HL-60 (cell line): Measurements from ENCODE around the gene PLOD3.

Source experiments
- DNase-seq, 2 experiments: peaks; one replicate each; pipeline ENCODE4 v3.0.0-alpha.2; 2010 to 2020; ENCODE audit warnings: low read depth in 1 of 2, low spot score in 1 of 2
- H3K27ac ChIP-seq: fragments of 250-450 bp; sonication (Bioruptor Pico); replicated peaks from 2 replicates; pipeline ENCODE4 v1.5.1; 2020; ENCODE audit warnings: mild to moderate bottlenecking, moderate library complexity
- H3K27me3 ChIP-seq: fragments of 250-450 bp; sonication (Bioruptor Pico); 2 replicates; pipeline ENCODE4 v1.5.1; 2021; ENCODE audit warnings: mild to moderate bottlenecking, moderate library complexity; ENCODE audit not compliant: insufficient read depth, poor library complexity, severe bottlenecking
- H3K4me3 ChIP-seq: replicated peaks from 2 replicates; pipeline ENCODE4 v1.5.1; 2011; ENCODE audit warnings: mild to moderate bottlenecking, control low read depth, low read length; ENCODE audit not compliant: insufficient read depth
- CTCF ChIP-seq: IDR thresholded peaks from one replicate; pipeline ENCODE4 v1.5.1; 2011; ENCODE audit warnings: low read length, control low read depth, inconsistent platforms; ENCODE audit not compliant: insufficient read depth
- GABPA ChIP-seq: IDR thresholded peaks from 2 replicates; pipeline ENCODE4 v1.6.1; 2012; ENCODE audit warnings: low read depth
- POLR2AphosphoS5 ChIP-seq: IDR thresholded peaks from 2 replicates; pipeline ENCODE4 v1.6.1; 2012; ENCODE audit warnings: low read depth
- REST ChIP-seq: IDR thresholded peaks from 2 replicates; pipeline ENCODE4 v1.6.1; 2012; ENCODE audit warnings: low read depth; ENCODE audit not compliant: insufficient replicate concordance
- SPI1 ChIP-seq: IDR thresholded peaks from 2 replicates; pipeline ENCODE4 v1.6.1; 2012; ENCODE audit warnings: low read depth, mild to moderate bottlenecking, borderline replicate concordance

PLOD3 gene

DNA sequence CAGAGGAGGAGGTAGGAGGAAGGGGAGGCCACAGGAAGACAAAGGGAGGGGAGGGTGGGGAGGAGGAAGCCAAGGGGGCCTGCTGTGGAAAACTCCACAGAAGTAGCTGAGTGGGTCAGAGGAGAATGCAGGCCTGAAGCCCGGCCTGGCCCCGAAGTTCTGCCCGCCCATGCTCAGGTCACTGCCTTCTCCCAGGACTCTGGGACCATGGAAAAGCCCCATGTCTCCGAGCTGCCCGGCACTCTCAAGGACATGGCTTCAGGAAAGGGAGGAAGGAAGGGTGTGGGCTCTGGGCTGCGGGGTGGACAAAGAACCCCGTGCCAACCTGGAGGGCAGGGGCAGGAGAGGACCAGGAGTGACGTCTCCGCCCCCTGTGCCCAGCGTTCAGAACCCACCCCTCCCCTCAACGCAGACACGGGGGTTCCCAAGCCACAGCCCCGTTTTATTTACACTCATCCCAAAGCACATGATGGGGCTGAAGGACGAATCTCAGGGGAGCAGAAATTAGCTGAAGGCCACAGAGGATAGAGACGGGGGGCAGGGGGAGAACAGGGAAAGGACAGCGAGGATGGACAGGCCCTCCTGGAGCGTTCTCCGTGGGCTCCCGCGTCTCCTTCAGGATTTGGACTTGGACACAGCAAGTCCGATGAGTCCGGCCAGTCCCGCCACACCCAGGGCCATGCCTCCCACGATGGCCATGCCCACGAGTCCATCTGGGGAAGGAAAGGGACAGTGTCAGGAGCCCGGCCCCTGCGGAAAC is 22.0 kb upstream of the PLOD3 start:
- DNase-seq, result no peak
- Histone ChIP-seq H3K27me3 (no peaks in the 10 kb centered on the region), H3K27ac (peak overlapping the region; percentile 36), H3K4me3 (no peak overlapping the region)
- no peak for TF ChIP-seq GABPA

DNA sequence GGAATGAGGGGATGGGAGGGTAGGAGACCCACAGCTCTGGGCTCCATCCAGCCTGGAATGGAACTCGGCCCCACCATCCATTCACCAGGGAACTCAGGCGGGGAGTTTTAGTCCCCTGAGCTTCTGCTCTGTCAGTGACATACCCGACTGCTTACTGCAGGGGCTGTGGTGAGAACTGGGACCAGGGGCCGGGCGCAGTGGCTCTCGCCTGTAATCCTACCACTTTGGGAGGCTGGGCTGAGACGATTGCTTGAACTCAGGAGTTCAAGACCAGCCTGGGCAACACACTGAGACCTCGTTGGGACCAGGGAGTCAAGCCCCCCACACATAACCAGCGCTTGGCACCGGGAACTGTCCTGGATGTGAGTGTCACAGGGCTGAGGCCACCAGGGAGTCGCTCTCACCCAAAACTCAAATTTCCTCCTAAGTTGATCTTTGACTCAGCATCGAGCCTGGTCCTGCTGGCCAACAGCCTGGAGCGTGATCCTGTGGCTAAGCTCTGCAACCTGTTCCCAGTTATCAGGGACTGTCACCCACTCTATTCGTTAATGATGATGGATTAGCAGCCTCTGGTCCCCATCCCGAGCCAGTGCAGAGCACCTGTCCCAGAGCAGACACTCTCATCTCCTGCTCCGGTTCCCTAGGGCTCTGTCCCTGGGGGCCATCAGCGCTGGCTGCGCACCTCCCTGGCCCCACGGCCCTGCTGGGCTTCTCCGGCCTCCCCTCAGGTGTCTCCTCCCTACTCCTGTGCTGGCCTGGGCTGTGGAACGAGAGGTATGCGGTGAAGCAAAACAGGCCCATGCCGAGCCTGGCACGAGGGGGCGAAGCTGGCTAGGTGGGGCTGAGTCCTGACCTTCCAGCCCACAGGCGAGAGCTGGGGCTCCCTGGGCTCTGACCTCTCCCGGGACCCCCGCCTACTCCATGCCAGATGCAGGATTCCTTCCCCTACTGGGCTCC is 21.1 kb upstream of the PLOD3 start:
- no peaks in the 10 kb centered on the region for H3K27me3 ChIP-seq
- H3K27ac ChIP-seq, result no peak overlapping the region; the same call in 1 of the 2 replicates
- TF ChIP-seq SPI1, result no peak
- TF ChIP-seq CTCF, result no peak
- no peak for TF ChIP-seq REST
- TF ChIP-seq POLR2AphosphoS5, result no peak
- TF ChIP-seq GABPA, result no peak
- no peak overlapping the region for H3K4me3 ChIP-seq
- DNase-seq, result no peak

GRCh38 chr7:101237206-101238067 is 20.1 kb upstream of the PLOD3 start, which contains the start of gene CLDN15:
CLDN15 (minus strand) TSS chr7:101237802; CDS start chr7:101237581, 221 bp downstream.
- Histone ChIP-seq H3K27ac (no peak within 1 kb of the TSS), H3K27me3 (no peaks in the 10 kb centered on the region), H3K4me3 (no peak within 1 kb of the TSS)
- TF ChIP-seq POLR2AphosphoS5 (no peak), GABPA (no peak), REST (no peak), CTCF (no peak), SPI1 (no peak)
- no peak for DNase-seq
